KMS-11 (cell line): ENCODE results near the gene SEC24D.

Experiments used
- H2AFZ ChIP-seq: fragments of 200-600 bp; sonication (generic); 2 replicates; pipeline ENCODE4 v1.6.1; 2016; ENCODE audit warnings: antibody characterized with exemption, mixed run types, low read depth
- H3K27ac ChIP-seq: fragments of 200-600 bp; sonication (generic); 2 replicates; pipeline ENCODE4 v1.6.1; 2016; ENCODE audit warnings: mild to moderate bottlenecking, mixed run types
- H3K27me3 ChIP-seq: fragments of 200-600 bp; sonication (generic); 2 replicates; pipeline ENCODE4 v1.6.1; 2017; ENCODE audit warnings: mild to moderate bottlenecking, low read depth, mixed run types, moderate library complexity; ENCODE audit not compliant: insufficient read depth
- H3K36me3 ChIP-seq: fragments of 200-600 bp; sonication (generic); 2 replicates; pipeline ENCODE4 v1.6.1; 2017; ENCODE audit warnings: mild to moderate bottlenecking, mixed run types; ENCODE audit not compliant: insufficient read depth
- H3K4me1 ChIP-seq: fragments of 200-600 bp; sonication (generic); 2 replicates; pipeline ENCODE4 v1.6.1; 2016; ENCODE audit warnings: mild to moderate bottlenecking, low read depth, mixed run types; ENCODE audit not compliant: poor library complexity, severe bottlenecking
- H3K4me2 ChIP-seq: fragments of 200-600 bp; sonication (generic); 2 replicates; pipeline ENCODE4 v1.7.0; 2016; ENCODE audit warnings: mild to moderate bottlenecking, mixed run types
- H3K4me3 ChIP-seq: fragments of 200-600 bp; sonication (generic); IDR thresholded peaks from 2 replicates; pipeline ENCODE4 v1.6.1; 2017; ENCODE audit warnings: low read depth, low read length, mixed read lengths; ENCODE audit not compliant: insufficient read depth
- H3K79me2 ChIP-seq: fragments of 200-600 bp; sonication (generic); 2 replicates; pipeline ENCODE4 v1.6.1; 2016; ENCODE audit warnings: low read depth, mixed run types; ENCODE audit not compliant: insufficient read depth
- H3K9ac ChIP-seq: fragments of 200-600 bp; sonication (generic); 2 replicates; pipeline ENCODE4 v1.6.1; 2016; ENCODE audit warnings: mild to moderate bottlenecking, mixed run types
- H4K20me1 ChIP-seq: fragments of 200-600 bp; sonication (generic); 2 replicates; pipeline ENCODE4 v1.6.1; 2016; ENCODE audit warnings: mild to moderate bottlenecking, mixed run types; ENCODE audit not compliant: insufficient read depth
- CTCF ChIP-seq: fragments of 200-600 bp; sonication (generic); conservative IDR thresholded peaks from 2 replicates; pipeline ENCODE4 v1.6.1; 2017; ENCODE audit warnings: low read depth, mild to moderate bottlenecking, antibody characterized with exemption, low read length, moderate library complexity, mixed read lengths

The SEC24D gene

GRCh38 chr4:118821590-118822293 is 14.2 kb downstream of the SEC24D start:
- Histone ChIP-seq H4K20me1 (no peaks in the 10 kb centered on the region), H3K4me2 (no peak overlapping the region), H3K36me3 (no peaks in the 10 kb centered on the region; the same call in 1 of the 2 replicates), H3K27me3 (no peaks in the 10 kb centered on the region), H3K4me1 (peaks cover 14% of the 10 kb centered on the region), H3K27ac (no peak overlapping the region), H3K4me3 (no peak overlapping the region), H3K9ac (no peak overlapping the region), H2AFZ (no peak overlapping the region), H3K79me2 (no peaks in the 10 kb centered on the region; the same call in 1 of the 2 replicates)
- TF ChIP-seq CTCF: no peak

- H3K27ac ChIP-seq: no peak overlapping the region
- H3K4me2 ChIP-seq: no peak overlapping the region
- H3K36me3 ChIP-seq: no peaks in the 10 kb centered on the region; the same call in none of the 2 replicates
- H2AFZ ChIP-seq: no peak overlapping the region
- no peak for TF ChIP-seq CTCF
- H3K27me3 ChIP-seq: no peaks in the 10 kb centered on the region
- H3K4me3 ChIP-seq: no peak overlapping the region
- H3K9ac ChIP-seq: no peak overlapping the region
- no peaks in the 10 kb centered on the region for H3K4me1 ChIP-seq
- no peaks in the 10 kb centered on the region for H4K20me1 ChIP-seq
- no peaks in the 10 kb centered on the region for H3K79me2 ChIP-seq
These were observed 18.6 kb downstream of the SEC24D start for GRCh38 chr4:118817178-118817930.

GRCh38 chr4:118816538-118817177 is 19.3 kb downstream of the SEC24D start:
- H3K4me1 ChIP-seq: no peaks in the 10 kb centered on the region
- no peak overlapping the region for H3K27ac ChIP-seq
- no peaks in the 10 kb centered on the region for H4K20me1 ChIP-seq
- no peaks in the 10 kb centered on the region for H3K79me2 ChIP-seq
- H3K4me2 ChIP-seq: no peak overlapping the region
- no peaks in the 10 kb centered on the region for H3K27me3 ChIP-seq
- no peak for TF ChIP-seq CTCF
- H3K36me3 ChIP-seq: no peaks in the 10 kb centered on the region; the same call in none of the 2 replicates
- H3K4me3 ChIP-seq: no peak overlapping the region
- no peak overlapping the region for H3K9ac ChIP-seq
- no peak overlapping the region for H2AFZ ChIP-seq

- Histone ChIP-seq H3K4me2 (no peak overlapping the region), H3K4me1 (no peaks in the 10 kb centered on the region), H3K4me3 (no peak overlapping the region), H3K9ac (no peak overlapping the region), H3K36me3 (no peaks in the 10 kb centered on the region; the same call in none of the 2 replicates), H3K79me2 (no peaks in the 10 kb centered on the region), H3K27me3 (no peaks in the 10 kb centered on the region), H4K20me1 (no peaks in the 10 kb centered on the region), H3K27ac (no peak overlapping the region), H2AFZ (no peak overlapping the region)
- no peak for TF ChIP-seq CTCF
These were observed 21.0 kb downstream of the SEC24D start for GRCh38 chr4:118814891-118815290.
